DOHH2 (cell line): ENCODE data around the gene TTC27.

ENCODE experiments used
- EZH2phosphoT487 ChIP-seq: fragments of 200-600 bp; sonication (generic); IDR thresholded peaks from 2 replicates; pipeline ENCODE4 v1.6.1; 2017; ENCODE audit warnings: borderline replicate concordance, mild to moderate bottlenecking, antibody characterized with exemption, low read length, moderate library complexity, mixed read lengths
- TF ChIP-seq, protein P1 (sequence below): fragments of 200-600 bp; sonication (generic); IDR thresholded peaks from one replicate; pipeline ENCODE4 v1.5.1; 2014; ENCODE audit warnings: antibody characterized with exemption, mild to moderate bottlenecking, low read depth, low read length; ENCODE audit not compliant: poor library complexity, severe bottlenecking

DNA sequence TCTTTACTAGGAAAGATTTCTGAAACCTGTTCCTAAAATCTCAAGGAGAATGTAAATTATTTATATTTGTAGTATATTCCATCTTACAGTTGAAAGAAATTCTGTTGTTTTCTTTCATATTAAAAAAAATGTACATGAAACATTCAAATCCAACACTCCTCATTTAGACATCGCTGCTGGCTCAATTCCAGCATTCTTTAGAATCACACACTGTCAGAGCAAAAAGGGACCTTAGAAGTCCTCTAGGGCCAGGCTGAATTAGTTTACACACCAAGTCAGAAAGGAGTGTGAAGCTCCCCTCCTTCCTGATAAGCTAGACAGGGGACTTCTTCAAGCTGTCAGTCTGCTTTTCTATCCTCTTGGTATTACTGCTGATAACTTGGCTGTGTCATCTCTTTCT lies 160.3 kb downstream of the TTC27 start:
- TF ChIP-seq, protein P1, sequence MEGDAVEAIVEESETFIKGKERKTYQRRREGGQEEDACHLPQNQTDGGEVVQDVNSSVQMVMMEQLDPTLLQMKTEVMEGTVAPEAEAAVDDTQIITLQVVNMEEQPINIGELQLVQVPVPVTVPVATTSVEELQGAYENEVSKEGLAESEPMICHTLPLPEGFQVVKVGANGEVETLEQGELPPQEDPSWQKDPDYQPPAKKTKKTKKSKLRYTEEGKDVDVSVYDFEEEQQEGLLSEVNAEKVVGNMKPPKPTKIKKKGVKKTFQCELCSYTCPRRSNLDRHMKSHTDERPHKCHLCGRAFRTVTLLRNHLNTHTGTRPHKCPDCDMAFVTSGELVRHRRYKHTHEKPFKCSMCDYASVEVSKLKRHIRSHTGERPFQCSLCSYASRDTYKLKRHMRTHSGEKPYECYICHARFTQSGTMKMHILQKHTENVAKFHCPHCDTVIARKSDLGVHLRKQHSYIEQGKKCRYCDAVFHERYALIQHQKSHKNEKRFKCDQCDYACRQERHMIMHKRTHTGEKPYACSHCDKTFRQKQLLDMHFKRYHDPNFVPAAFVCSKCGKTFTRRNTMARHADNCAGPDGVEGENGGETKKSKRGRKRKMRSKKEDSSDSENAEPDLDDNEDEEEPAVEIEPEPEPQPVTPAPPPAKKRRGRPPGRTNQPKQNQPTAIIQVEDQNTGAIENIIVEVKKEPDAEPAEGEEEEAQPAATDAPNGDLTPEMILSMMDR = no peak
- no peak for TF ChIP-seq EZH2phosphoT487
